HG02610 (cell line): ENCODE measurements around the gene CRTC1.
"Not testable (repeated sequence)": the region's sequence is repeated elsewhere in the genome, so short reads cannot be mapped to it uniquely, and the experiment has no call there.

ENCODE experiments used
- ATAC-seq: cut with Tn5 transposase; IDR thresholded peaks from one replicate; pipeline ENCODE4 v1.9.1; 2021; ENCODE audit warnings: mild to moderate bottlenecking, moderate library complexity; ENCODE audit not compliant: unreplicated experiment

The CRTC1 gene

GRCh38 chr19:18725841-18726770 lies 42.6 kb downstream of the CRTC1 start:
- no peak for ATAC-seq

GRCh38 chr19:18726846-18727245 lies 43.4 kb downstream of the CRTC1 start:
- no peak for ATAC-seq

- not testable (repeated sequence) for ATAC-seq
Measured at GRCh38 chr19:18727602-18728001, 44.1 kb downstream of the CRTC1 start.

GRCh38 chr19:18729933-18730530 lies 46.6 kb downstream of the CRTC1 start:
- ATAC-seq, result no peak

- ATAC-seq, result no peak
Measured at GRCh38 chr19:18730885-18731513, 47.5 kb downstream of the CRTC1 start.

GRCh38 chr19:18731562-18732008 lies 48.1 kb downstream of the CRTC1 start:
- ATAC-seq, result no peak

- ATAC-seq, result no peak
Measured at GRCh38 chr19:18733196-18733647, 49.7 kb downstream of the CRTC1 start.

GRCh38 chr19:18733762-18734332 lies 50.4 kb downstream of the CRTC1 start:
- not testable (repeated sequence) for ATAC-seq

GRCh38 chr19:18735324-18735723 lies 51.8 kb downstream of the CRTC1 start:
- ATAC-seq, result no peak

- ATAC-seq, result no peak
Measured at GRCh38 chr19:18735752-18736151, 52.3 kb downstream of the CRTC1 start.

- no peak for ATAC-seq
Measured at GRCh38 chr19:18736415-18737336, 53.2 kb downstream of the CRTC1 start.

GRCh38 chr19:18737337-18737953 lies 54.0 kb downstream of the CRTC1 start:
- ATAC-seq, result no peak

GRCh38 chr19:18737954-18738351 lies 54.5 kb downstream of the CRTC1 start:
- ATAC-seq, result no peak

- no peak for ATAC-seq
Measured at GRCh38 chr19:18738961-18739690, 55.6 kb downstream of the CRTC1 start.

GRCh38 chr19:18741124-18742121 lies 57.9 kb downstream of the CRTC1 start:
- ATAC-seq, result no peak

GRCh38 chr19:18742324-18742723 lies 58.8 kb downstream of the CRTC1 start:
- ATAC-seq, result no peak

- no peak for ATAC-seq
Measured at GRCh38 chr19:18742838-18743783, 59.6 kb downstream of the CRTC1 start.
